ENCODE measurements around the gene PRRT1B. TPM values are rescaled to one million over a fixed set of nuclear protein-coding genes. Genes with fewer than 3 reads are reported as not detected.
A peak's percentile ranks its signal among the peaks of the same experiment; 100 is the strongest.

The PRRT1B gene
- total RNA-seq, 4 donors from 2014 or later: 1.6 to 12.3 (median 5.7) TPM; not detected in 1

DNA sequence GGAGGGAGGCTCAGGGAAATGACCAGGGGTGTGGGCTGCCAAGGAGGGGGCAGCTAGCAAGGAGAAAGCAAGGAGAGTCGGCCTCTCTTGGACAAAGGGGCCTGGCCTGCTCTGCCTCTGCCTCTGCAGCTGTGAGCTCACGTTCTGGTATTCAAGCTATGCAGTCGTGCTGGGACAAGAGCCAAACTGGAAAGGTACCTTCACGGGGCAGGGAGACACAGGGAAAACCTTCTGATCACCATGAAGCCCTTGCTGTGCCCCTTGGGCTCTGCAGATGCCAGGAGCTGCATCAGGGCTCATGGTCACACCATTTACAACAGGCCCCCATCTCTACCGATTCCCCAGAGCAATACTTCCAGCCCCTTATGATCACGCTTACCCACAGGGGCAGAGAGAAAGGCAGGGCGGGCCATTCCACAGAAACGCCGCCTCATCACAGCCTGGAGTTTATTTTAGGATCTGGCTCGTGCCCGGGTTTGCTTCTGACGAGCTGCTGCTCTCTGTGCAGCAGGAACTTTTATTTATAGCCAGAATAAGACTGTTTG lies 63.2 kb downstream of the PRRT1B start:
- peak; percentile 44 for DNase-seq
- TF ChIP-seq POLR2AphosphoS5 (IDR thresholded peaks at IDR 0.05): peak in 1 of 3 donors; percentile 22
- TF ChIP-seq EP300 (IDR thresholded peaks at IDR 0.05; ENCODE audit: low read depth): no peak
- H3K9me3 ChIP-seq: no peaks in the 10 kb centered on the region
- no peaks in the 10 kb centered on the region for H3K27me3 ChIP-seq
- peak overlapping the region; percentile 63 to 84 (median 81) for H3K27ac ChIP-seq
- intact Hi-C loops (cut with DNase I; ENCODE audit: low total_unique reads) (no loop called here), in situ Hi-C loops (cut with MboI; ENCODE audit: low pct_ligation_motif_present in 1 of 4, low pct_unique_long_range_greater_than_20kb in 1 of 4, low sequenced_read_pairs in 3 of 4) (loop anchor here in 1 of 4 donors (25.0 kb wide), 1 partner anchor 654 kb away; no protein-coding TSS in a partner anchor)
- H3K4me3 ChIP-seq: no peak overlapping the region
- H3K36me3 ChIP-seq: peaks cover 0 to 4% (median 2%) of the 10 kb centered on the region in 4 donors
- 76 to 78% methylated on average over 4 to 12 of the region's 12 CpGs for WGBS, 2 donors (ENCODE audit: low coverage in 1 of 2)
- peaks cover 15 to 27% (median 21%) of the 10 kb centered on the region in 4 donors for H3K4me1 ChIP-seq

Other genes starting within 250 kb of the PRRT1B start
- gene PRRC2B, start 151.4 kb upstream of the PRRT1B start, total RNA-seq: 100 to 1,000 TPM in 2 of 4 donors, 10 to 100 TPM in 2; 73.7 to 171 (median 98.9) TPM
- 100 to 1,000 TPM in 1 of 4 donors, 10 to 100 TPM in 3; 37.5 to 178 (median 69.5) TPM for gene POMT1, start 42.6 kb upstream of the PRRT1B start, total RNA-seq
- gene UCK1, start 14.3 kb upstream of the PRRT1B start, total RNA-seq: 10 to 100 TPM; 10.5 to 63.6 (median 35.3) TPM
- gene RAPGEF1, start 194.6 kb downstream of the PRRT1B start, total RNA-seq: 10 to 100 TPM; 49.8 to 86.0 (median 55.1) TPM

Data from transverse colon (tissue), 4 donors.